IPS DF 19.7 (cell line): Measurements from ENCODE around the gene CASZ1.

ENCODE experiments used
- DNase-seq: peaks from one replicate; pipeline ENCODE4 v3.0.0-alpha.2; 2013; ENCODE audit warnings: low read depth, low spot score

Gene CASZ1

GRCh38 chr1:10670190-10670589 lies 126.3 kb downstream of the CASZ1 start:
- no peak for DNase-seq

- DNase-seq = no peak
These were observed 126.9 kb downstream of the CASZ1 start for GRCh38 chr1:10669570-10669969.

- DNase-seq = no peak
These were observed 128.3 kb downstream of the CASZ1 start for GRCh38 chr1:10667861-10668761.

GRCh38 chr1:10665930-10666850 lies 130.3 kb downstream of the CASZ1 start:
- DNase-seq = no peak

- no peak for DNase-seq
These were observed 131.2 kb downstream of the CASZ1 start for GRCh38 chr1:10665226-10665625.

- no peak for DNase-seq
These were observed 132.2 kb downstream of the CASZ1 start for GRCh38 chr1:10664251-10664650.

GRCh38 chr1:10663678-10664035 lies 132.8 kb downstream of the CASZ1 start:
- no peak for DNase-seq

- no peak for DNase-seq
These were observed 133.4 kb downstream of the CASZ1 start for GRCh38 chr1:10662824-10663677.

GRCh38 chr1:10662090-10662688 lies 134.3 kb downstream of the CASZ1 start:
- DNase-seq = no peak

GRCh38 chr1:10661453-10661852 lies 135.0 kb downstream of the CASZ1 start:
- no peak for DNase-seq

GRCh38 chr1:10659646-10660540 lies 136.6 kb downstream of the CASZ1 start:
- no peak for DNase-seq

- DNase-seq = no peak
These were observed 137.2 kb downstream of the CASZ1 start for GRCh38 chr1:10659218-10659617.

- no peak for DNase-seq
These were observed 137.9 kb downstream of the CASZ1 start for GRCh38 chr1:10658396-10659066.

GRCh38 chr1:10657088-10657847 lies 139.2 kb downstream of the CASZ1 start:
- DNase-seq = no peak

GRCh38 chr1:10656431-10656830 lies 140.0 kb downstream of the CASZ1 start:
- no peak for DNase-seq

- no peak for DNase-seq
These were observed 141.4 kb downstream of the CASZ1 start for GRCh38 chr1:10655002-10655401.

GRCh38 chr1:10653370-10654125 lies 142.9 kb downstream of the CASZ1 start:
- no peak for DNase-seq

- no peak for DNase-seq
These were observed 143.8 kb downstream of the CASZ1 start for GRCh38 chr1:10652626-10653025.
